PFSK-1 (cell line): Measurements from ENCODE around the gene BPIFB2.

Experiments used
- POLR2AphosphoS5 ChIP-seq: IDR thresholded peaks from 2 replicates; pipeline ENCODE4 v1.6.1; 2012; ENCODE audit warnings: low read depth, mild to moderate bottlenecking, control low read depth, low read length, moderate library complexity
- REST ChIP-seq, 2 experiments: IDR thresholded peaks; 2 replicates each; pipeline versions ENCODE4 v1.6.1 to v1.8.0; 2011 to 2012; ENCODE audit warnings: low read depth in 2 of 2, low read length in 2 of 2, control low read depth in 1 of 2, inconsistent platforms in 1 of 2, mild to moderate bottlenecking in 1 of 2, moderate library complexity in 1 of 2; ENCODE audit not compliant: insufficient read depth in 1 of 2
- SIN3A ChIP-seq: IDR thresholded peaks from 2 replicates; pipeline ENCODE4 v1.6.1; 2012; ENCODE audit warnings: mild to moderate bottlenecking, low read length, moderate library complexity, borderline replicate concordance; ENCODE audit not compliant: insufficient read depth

GRCh38 chr20:33000802-33001466, 6.6 kb upstream of the BPIFB2 start:
- TF ChIP-seq POLR2AphosphoS5 (no peak), SIN3A (no peak), REST (IDR thresholded peaks at IDR 0.05; ENCODE audit: insufficient read depth in 1 of 2, low read depth in 2 of 2, low read length in 2 of 2) (no peak)
